HG02840 (cell line): ENCODE measurements around the gene RALGPS1.
"Not testable (repeated sequence)": the region's sequence is repeated elsewhere in the genome, so short reads cannot be mapped to it uniquely, and the experiment has no call there.

Source experiments
- ATAC-seq: cut with Tn5 transposase; IDR thresholded peaks from one replicate; pipeline ENCODE4 v1.9.1; 2021; ENCODE audit warnings: mild to moderate bottlenecking, moderate library complexity, moderate number of reproducible peaks; ENCODE audit not compliant: unreplicated experiment, low FRiP score

RALGPS1 gene

GRCh38 chr9:127143920-127144465 lies 229.4 kb downstream of the RALGPS1 start:
- ATAC-seq, result no peak

DNA sequence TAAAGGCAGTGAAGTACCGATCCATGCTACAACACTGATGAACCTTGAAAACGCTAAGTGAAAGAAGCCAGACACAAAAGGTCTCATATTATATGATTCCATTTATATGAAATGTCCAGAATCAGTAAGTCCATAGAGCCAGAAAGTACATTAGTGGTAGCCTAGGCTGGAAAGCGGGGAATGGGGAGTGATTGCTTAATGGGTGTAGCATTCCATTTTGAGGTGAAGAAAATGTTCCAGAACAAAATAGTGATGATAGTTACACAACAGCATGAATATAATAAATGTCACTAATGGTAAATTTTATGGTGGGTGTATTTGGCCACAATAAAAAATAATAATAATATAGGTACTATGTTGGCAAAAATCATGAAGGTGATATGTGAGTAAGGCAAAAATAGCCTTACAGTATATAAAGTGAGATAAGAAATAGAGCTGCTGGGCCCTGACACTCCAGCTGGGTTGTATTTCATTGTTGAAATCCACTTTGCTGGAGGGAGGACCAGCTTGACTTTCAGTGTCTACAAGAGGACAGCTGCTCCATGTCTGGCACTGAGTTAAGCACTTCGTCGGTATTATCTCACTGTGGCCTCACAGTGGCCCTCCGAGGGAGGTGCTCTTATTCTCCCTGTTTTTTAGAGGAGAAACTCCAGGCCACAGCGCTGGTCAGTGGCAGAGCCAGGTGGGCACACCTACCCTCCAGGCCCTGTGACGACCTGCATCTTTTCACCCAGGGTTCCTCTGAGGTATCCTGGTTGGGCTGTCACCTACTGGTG lies 230.3 kb downstream of the RALGPS1 start:
- no peak for ATAC-seq

DNA sequence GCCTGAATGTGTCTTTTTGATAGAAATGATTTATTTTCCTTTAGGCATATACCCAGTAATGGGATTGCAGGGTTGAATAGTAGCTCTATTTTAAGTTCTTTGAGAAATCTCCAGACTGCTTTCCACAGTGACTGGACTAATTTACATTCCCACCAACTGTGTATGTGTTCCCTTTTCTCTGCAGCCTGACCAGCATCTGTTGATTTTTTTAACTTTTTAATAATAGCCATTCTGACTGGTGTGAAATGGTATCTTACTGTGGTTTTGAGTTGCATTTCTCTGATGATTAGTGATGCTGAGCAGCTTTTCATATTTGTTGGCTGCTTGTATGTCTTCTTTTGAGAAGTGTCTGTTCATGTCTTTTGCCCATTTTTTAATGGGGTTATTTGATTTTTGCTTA lies 232.3 kb downstream of the RALGPS1 start:
- not testable (repeated sequence) for ATAC-seq

GRCh38 chr9:127147251-127147650 lies 232.7 kb downstream of the RALGPS1 start:
- no peak for ATAC-seq

DNA sequence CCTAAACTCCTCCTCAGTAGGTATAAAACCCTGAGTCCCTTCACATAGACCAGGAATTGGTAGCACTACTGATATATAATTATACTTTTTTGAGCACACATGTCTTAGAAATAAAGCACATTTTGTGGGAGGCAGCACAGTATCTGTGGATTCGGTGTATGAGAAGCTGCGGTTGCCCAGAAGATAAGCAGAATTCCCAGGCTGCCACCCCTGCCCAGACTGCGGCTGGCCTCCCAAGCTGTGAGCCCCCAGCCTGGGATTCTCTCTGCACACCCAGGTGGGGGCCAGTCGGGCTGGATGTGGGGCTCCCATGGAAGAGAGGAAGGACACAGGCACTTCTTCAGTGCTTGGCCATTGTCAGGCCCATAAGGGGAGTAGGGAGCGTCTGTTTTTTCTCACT lies 233.4 kb downstream of the RALGPS1 start:
- no peak for ATAC-seq

DNA sequence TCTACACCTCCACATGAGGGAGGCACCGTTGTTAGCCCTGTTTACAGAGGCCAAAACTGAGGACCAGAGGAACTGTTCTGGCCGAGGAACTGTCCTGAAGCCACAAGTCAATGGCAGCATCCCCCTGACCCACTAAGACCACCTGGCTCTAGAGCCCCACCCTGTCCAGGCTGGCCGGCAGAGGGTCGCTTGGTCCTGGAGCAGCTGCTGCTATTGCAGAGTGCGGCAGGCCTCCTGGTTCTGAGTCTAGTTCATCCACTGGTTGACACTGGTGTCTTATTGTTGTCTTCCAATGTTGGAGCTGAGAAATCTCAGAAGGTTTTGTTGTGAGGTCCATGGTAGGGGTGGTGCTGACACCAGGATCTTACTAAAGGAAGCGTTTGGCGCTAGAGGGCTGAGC lies 234.4 kb downstream of the RALGPS1 start:
- no peak for ATAC-seq

- no peak for ATAC-seq
These were observed 235.1 kb downstream of the RALGPS1 start for GRCh38 chr9:127149463-127150390.

DNA sequence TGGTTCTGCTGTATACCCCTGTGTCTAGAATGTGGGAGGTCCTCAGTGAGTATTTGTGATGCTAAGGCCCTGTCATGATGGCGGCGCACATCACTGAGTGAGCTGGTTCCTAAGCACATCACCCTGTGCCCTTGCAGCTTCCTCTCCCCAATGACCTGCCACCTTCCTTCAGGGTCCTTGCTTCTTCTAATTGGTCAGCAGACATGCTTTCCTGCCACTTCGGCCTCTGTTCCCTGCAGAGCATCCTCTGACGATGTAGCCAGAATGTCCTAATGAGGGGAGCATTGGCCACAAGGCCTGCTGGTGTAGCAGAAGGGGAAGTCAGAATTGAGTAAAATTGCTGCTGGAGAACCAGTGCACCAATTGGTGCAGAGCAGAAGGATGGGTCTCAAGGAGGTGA lies 238.9 kb downstream of the RALGPS1 start:
- ATAC-seq, result no peak

- no peak for ATAC-seq
These were observed 239.4 kb downstream of the RALGPS1 start for GRCh38 chr9:127154003-127154389.

DNA sequence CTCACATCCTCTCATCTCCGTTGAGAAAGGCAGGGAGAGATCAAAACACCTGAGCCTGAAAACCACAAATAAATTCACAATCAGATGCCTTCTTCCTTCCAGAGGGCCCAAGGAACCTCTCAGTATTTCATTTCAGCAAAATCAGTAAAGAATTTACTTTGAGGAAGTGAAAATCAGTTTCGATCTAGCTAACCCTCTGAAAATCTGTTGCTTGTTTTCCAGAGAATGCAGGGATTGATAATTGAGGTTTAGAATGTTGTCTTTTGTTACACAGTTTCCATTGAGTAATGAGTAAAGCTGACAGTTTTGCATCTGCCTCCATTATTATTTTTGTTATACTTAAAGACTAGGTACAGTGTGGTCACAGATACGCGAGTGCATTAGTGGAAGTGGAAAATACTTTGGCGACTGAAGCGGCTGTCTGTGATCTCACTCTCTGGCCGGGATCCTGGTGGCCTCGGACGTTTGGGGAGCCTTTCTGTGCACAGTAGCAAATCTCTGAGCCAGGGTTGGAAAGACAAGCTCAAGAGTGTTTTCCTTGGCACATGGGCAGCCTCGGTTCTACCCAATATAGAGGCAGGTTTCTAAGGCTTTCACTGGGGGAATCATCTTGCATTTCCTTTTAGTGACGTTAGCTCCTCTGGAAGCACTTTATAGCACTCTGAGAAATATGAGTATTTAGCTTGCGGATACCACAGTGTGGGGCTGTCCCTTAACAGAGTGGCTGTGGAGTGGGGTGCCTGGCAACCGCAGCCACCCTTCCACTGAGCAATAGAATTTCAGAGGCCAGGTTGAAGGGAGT lies 240.0 kb downstream of the RALGPS1 start:
- ATAC-seq, result no peak

GRCh38 chr9:127155314-127155960 lies 240.9 kb downstream of the RALGPS1 start:
- ATAC-seq, result no peak

DNA sequence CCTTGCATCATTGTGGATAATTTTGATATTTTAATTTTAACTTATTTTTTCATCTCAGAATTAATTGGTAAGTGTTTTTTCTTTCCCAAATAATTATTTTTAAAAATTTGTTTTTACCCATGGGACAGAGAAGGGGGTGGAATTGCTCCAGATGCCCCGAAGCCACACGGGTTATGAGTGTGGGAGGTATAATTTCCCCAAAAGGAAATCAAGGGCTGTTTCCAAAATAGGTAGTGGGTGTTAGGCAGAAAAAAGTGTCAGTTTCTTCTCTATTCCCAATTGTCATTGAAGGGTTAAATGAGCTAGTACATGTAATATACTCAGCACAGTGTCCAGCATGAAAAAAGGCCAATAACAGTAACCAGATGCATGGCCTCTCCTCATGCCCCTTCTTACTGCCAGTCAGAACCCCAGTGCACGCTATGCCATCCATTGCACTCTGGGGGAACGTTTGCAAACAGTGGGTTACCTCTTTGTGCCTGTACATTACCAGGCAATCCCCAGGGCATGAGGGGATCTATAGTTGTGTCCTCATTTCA lies 244.3 kb downstream of the RALGPS1 start:
- ATAC-seq, result no peak

DNA sequence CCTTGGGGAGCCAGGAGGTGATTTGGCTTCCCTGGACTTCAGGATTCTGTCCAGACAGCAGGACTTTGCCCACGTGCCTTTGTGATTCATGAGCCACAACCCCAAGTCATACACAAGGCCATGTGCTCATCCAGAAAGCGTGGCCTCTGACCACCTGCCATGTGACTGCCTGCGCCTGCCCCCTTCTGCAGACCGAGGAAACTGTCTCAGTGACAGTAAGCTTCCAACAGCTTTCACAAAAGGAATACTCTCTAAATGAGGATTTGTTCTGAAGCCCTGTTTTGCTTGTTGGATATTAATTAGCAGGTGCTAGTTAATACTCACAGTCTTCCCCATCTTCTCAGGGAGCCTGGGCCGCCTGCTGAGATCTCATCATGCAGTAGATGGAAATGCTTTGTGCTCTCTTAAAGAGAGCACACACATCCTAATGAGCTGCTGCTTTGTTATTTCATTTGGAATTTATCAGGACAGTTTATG lies 244.8 kb downstream of the RALGPS1 start:
- ATAC-seq, result no peak

DNA sequence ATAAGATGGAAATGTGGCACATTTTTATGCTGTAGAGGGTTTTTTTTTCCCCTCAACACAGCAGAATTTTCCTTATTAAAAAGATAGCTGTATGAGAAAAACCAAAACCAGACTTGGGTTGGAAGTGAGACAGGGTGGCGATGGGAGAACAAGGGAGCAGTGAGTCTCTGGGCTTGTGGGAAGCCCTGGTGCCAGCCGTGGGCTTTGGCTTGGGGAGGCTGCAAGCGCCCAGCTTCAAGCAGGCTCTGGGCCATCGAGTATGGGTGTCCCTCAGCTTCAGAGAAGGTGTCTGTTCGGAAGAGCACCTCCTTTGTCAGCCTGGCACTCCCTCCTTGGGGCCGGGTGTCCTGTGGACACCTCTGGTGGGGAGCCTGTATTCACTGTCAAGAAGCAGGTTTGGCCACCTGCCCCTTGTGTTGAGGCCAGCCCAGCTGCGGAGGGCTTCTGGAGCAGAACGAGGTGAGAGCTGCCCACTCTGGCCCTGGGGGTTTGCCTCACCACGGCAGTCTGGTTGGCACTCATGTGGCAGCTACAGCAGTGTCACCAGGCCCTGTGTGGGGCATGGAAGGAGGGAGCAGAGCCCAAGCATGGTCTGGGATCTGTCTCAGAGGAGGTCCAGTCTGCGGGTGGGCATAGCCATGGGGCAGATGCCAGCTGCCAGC lies 245.5 kb downstream of the RALGPS1 start:
- no peak for ATAC-seq

DNA sequence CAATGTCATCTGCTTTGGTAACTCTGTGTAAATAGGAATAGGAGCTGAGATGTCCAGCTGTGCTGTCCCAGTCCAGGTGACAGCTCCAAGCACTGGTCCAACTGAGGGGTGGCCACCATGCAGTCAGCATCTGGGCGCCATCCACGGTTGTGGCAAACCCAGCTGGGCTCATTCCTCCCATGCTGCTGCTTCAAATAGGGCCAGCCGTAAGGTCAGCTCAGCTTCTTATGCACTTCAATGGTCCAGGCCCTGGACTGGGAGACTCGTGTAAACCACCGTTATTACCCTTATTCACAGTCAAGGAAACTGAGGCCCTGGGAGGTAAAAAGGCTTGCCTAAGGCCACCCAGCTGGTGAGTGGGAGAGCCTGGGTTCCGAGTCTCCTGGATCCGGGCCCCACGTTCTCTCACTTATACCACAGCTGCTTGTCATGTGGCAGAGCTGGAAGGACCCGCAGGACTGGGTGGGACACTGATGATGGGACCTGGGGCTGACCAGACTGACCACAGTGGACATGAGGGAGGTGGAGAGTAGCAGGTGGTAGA lies 246.6 kb downstream of the RALGPS1 start:
- ATAC-seq, result no peak

DNA sequence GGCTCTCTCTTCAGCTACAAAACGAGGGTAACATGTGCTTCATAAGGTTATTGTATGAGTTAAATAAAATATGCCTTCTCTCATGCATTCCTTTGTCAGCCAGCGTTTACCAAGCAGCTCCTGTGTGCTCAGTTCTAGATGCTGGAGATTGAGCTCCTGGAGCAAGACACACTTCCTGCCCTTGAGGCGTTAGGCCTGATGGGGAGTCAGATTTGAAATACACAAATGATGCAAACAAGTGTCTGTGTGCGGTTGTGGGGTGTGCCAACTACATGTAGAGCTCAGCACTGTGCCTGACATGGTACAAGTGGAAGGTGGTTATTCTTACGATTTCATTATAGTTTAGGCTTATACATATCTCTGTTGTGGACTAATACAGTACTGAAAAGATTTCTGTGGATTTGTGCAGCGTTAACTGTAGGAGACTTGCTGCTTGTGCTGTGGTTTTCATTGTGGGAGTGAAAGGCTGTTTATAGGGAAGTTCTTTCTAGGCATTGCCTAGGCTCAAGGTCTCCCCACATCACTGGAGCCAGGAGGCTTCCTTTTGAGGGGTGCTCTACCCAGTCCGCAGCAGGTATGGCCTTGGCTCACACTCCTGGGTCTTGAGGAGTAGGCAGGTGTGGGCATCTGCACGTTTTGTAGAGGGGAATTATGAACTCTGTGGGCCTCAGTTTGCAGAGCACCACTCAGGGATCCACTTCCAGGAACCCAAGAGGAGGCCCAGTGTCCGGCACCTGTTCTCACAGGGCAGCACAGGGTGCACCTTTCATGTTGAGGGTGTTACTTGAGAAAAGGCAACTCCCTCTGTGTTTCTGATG lies 247.7 kb downstream of the RALGPS1 start:
- no peak for ATAC-seq

GRCh38 chr9:127162864-127163365 lies 248.3 kb downstream of the RALGPS1 start:
- ATAC-seq, result no peak

GRCh38 chr9:127163409-127163808 lies 248.8 kb downstream of the RALGPS1 start:
- ATAC-seq, result no peak
